ENCODE measurements around the gene HEG1. TPM values are rescaled to one million over a fixed set of nuclear protein-coding genes. Genes with fewer than 3 reads are reported as not detected.

Gene HEG1
- total RNA-seq, 1 donor from 2014 or later = 153 TPM

- DNase-seq (ENCODE audit: low spot score in 2 of 2) = no peak
- Histone ChIP-seq H3K27me3 (no peaks in the 10 kb centered on the region), H3K36me3 (no peaks in the 10 kb centered on the region), H3K27ac (no peak overlapping the region), H3K4me1 (no peaks in the 10 kb centered on the region), H3K9me3 (no peaks in the 10 kb centered on the region), H3K4me3 (no peak overlapping the region)
- intact Hi-C loops (cut with DNase I) = no loop called here
- no peak for TF ChIP-seq CTCF (IDR thresholded peaks at IDR 0.05)
Measured at GRCh38 chr3:124952282-124952855, 103.4 kb downstream of the HEG1 start.

GRCh38 chr3:124951511-124952281, 104.1 kb downstream of the HEG1 start:
- no peak overlapping the region for H3K27ac ChIP-seq
- no peaks in the 10 kb centered on the region for H3K36me3 ChIP-seq
- intact Hi-C loops (cut with DNase I) = no loop called here
- H3K27me3 ChIP-seq = no peaks in the 10 kb centered on the region
- H3K4me1 ChIP-seq = no peaks in the 10 kb centered on the region
- no peak overlapping the region for H3K4me3 ChIP-seq
- no peak for TF ChIP-seq CTCF (IDR thresholded peaks at IDR 0.05)
- H3K9me3 ChIP-seq = no peaks in the 10 kb centered on the region
- DNase-seq (ENCODE audit: low spot score in 2 of 2) = no peak

GRCh38 chr3:124950026-124950425, 105.8 kb downstream of the HEG1 start:
- DNase-seq (ENCODE audit: low spot score in 2 of 2) = no peak
- Histone ChIP-seq H3K9me3 (no peaks in the 10 kb centered on the region), H3K4me3 (no peak overlapping the region), H3K4me1 (no peaks in the 10 kb centered on the region), H3K27me3 (no peaks in the 10 kb centered on the region), H3K36me3 (no peaks in the 10 kb centered on the region), H3K27ac (no peak overlapping the region)
- TF ChIP-seq CTCF (IDR thresholded peaks at IDR 0.05) = no peak
- intact Hi-C loops (cut with DNase I) = no loop called here

- no peaks in the 10 kb centered on the region for H3K4me1 ChIP-seq
- no peak overlapping the region for H3K27ac ChIP-seq
- intact Hi-C loops (cut with DNase I) = no loop called here
- H3K36me3 ChIP-seq = no peaks in the 10 kb centered on the region
- H3K27me3 ChIP-seq = no peaks in the 10 kb centered on the region
- no peak for DNase-seq (ENCODE audit: low spot score in 2 of 2)
- H3K4me3 ChIP-seq = no peak overlapping the region
- H3K9me3 ChIP-seq = no peaks in the 10 kb centered on the region
- TF ChIP-seq CTCF (IDR thresholded peaks at IDR 0.05) = no peak
Measured at GRCh38 chr3:124942613-124943012, 113.2 kb downstream of the HEG1 start.

GRCh38 chr3:124941771-124942170, 114.0 kb downstream of the HEG1 start:
- Histone ChIP-seq H3K27ac (no peak overlapping the region), H3K9me3 (no peaks in the 10 kb centered on the region), H3K4me1 (no peaks in the 10 kb centered on the region), H3K27me3 (no peaks in the 10 kb centered on the region), H3K36me3 (no peaks in the 10 kb centered on the region), H3K4me3 (no peak overlapping the region)
- DNase-seq (ENCODE audit: low spot score in 2 of 2) = no peak
- intact Hi-C loops (cut with DNase I) = no loop called here
- TF ChIP-seq CTCF (IDR thresholded peaks at IDR 0.05) = no peak

Measured in ascending aorta (tissue), 2 donors.